Suppressor macrophage treated with lipopolysaccharide for 1 hour (primary cell): ENCODE results near the gene RAB30.
"Not testable (repeated sequence)": the region's sequence is repeated elsewhere in the genome, so short reads cannot be mapped to it uniquely, and the experiment has no call there.

Experiments used
- DNase-seq, 3 donors: peaks; one replicate each; pipeline ENCODE4 v3.0.0-alpha.2; 2020 to 2022

RAB30 gene

DNA sequence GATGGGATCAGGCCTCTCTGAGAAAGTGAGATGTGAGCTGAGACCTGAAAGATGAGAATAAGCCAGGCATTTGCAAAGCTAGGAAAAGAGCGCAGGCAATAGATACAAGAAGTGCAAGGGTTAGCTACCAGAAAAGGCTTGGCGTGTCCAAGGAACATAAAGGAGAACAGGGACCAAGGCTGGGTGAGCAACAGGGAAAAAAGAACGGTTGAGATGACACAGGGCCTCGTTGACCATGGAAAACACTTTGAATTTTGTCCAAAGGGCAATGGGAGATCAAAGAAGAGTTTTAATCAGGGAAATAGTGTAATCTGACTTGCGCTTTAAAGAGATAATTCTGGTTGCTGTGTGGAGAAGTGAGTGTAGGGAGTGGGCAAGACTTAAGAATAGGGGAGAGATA, 35.0 kb downstream of the RAB30 start:
- DNase-seq = no peak

DNA sequence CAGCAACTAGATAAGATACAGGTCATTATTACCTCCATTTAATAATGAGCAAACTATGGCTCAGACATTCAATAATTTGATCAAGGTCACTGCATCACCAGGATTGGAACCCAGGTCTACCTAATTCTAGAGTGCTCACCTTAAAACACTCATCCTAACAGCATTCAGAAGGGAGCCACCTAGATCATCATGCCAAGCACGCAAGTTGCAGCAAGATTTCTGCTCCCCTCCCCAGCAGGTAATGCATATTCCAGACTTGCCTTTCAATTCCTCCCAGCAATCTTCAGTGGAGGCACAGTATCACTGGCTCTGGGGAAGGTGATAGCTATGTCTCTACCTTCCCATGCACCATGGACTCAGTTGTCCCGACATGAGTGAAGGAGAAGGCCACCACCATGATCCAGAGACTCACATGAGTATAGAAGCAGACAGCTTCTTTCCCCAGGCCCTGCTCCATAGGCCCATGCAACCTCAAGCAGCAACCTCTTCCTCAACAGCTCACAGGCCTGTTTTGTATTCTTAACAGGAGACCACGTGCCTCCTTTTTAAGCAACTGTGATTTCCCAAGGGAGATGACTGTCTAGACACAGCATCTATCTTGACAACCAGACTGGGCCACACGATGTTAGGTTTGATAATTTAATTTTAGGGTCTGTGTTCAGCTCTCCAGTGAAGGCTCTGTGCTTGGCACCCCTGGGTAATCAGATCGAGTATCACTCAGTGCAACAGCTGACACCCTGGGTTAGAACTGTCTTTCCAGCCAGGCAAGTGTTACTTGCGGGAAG, 36.4 kb downstream of the RAB30 start:
- DNase-seq = no peak

DNA sequence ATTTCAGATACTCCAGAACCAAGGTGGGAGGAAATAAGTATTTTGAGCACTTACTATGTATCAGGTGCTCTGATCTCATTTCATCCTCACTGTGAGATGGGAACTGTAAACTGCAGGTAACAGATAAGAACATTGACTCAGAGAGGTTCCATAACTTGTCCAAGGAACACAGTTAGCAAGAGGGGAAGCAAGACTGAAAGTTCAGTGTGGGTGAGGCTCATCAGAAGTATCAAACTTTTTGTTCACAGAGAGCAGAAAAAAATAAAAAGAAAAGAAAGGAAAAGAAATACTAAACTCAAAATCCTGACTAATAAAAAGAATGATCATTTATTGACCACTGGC, 37.1 kb downstream of the RAB30 start:
- DNase-seq = no peak

DNA sequence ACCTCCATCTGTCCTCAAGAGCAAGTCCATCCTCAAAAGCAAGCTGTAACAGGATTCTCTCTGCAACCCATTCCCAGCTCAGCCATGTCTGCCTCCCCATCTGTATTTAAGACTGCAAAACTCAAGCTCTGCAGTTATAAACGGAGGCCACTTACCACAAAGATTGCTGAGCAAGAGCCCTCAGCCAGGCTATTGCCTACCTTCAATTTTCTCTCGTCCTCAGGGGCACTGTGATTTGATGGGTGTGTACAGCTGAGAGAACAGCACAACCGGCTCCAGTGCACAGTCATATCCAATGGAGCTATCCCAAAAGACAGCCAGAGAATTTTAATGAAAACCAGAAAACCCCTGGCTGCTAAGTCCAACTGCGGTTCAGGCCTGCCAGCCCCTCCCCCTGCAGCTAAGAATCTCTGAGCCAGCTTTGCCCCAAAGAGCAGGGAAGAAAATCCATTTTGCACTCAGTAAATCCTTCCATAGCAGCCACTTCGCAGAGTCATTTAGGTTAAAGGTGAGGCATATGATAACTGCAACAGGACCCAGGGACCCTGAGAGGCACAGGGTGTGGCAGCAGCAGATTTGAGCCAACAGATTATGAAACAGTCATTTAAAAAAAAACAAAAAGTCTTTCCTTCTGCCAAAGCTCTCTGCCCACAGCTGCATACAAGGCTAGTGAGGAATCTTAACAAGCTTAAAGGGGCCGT, 37.6 kb downstream of the RAB30 start:
- DNase-seq = no peak

DNA sequence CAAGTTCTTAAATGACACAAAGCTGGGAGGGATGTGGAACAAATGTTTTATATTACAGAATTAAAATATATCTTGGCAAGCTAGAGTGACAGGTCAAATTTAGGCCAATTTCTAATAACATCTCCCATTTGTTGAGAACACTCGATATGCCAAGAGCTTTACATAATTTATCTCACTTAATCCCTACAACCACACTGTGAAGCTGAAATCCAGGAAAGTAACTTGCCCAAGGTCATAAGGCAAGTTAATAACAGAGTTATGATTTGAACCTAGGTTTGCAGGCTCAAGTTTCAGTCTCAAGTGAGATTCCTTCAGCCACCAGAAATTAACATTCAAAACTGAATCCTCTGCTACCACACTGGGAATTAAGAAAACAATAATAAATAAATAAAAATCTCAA, 38.3 kb downstream of the RAB30 start:
- no peak for DNase-seq

DNA sequence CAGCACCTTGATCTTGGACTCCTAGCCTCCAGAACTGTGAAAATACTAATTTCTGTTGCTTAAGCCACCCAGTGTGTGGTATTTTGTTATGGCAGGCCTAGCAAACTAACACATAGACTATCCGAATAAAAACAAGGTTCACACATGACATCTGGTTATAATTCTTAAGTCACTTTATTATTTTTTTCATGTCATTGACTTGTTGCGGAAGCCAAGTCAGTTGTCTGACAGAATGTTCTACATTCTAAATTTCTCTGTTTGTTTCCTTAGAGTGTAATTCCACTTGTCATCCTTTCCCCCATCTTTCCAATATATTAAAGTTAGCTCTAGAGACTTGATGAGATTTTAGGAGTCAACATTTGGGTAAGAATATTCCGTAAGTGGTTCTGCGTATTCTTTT, 40.6 kb downstream of the RAB30 start:
- no peak for DNase-seq

DNA sequence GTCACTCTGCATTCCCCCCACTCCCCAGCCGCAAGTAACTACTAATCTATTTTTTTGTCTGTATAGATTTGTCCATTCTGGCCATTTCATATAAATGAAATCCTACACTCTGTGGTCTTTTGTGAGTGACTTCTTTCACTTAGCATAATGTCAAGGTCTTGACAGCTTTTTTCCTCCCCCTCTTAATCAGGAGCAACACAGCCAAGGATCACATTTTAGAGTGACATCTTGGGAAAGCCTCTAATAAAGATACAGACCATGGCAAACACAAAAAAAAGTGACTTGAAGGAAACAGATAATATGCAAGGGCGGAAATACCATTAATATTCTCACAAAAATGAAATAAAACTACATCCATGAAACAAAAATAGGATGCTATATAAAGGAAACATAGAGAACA, 43.9 kb downstream of the RAB30 start:
- DNase-seq = no peak

DNA sequence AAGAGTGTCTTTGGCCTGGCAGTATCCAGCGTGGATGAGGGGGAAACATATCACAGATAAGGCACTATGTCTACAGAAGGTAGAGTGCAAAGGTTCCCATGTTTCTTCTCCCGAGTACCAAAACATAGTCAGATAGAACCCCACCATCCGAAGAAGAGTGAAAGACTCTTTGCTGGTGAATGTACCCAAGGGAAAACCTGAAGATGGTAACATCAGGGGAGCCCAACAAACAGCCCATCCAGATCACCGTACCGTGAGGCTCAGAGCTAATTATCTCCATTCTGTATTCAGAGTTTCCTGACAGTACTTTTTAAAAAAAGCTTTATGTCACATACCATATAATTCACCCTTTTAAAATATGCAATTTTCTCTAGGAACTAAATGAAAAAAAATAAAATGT, 44.4 kb downstream of the RAB30 start:
- no peak for DNase-seq

DNA sequence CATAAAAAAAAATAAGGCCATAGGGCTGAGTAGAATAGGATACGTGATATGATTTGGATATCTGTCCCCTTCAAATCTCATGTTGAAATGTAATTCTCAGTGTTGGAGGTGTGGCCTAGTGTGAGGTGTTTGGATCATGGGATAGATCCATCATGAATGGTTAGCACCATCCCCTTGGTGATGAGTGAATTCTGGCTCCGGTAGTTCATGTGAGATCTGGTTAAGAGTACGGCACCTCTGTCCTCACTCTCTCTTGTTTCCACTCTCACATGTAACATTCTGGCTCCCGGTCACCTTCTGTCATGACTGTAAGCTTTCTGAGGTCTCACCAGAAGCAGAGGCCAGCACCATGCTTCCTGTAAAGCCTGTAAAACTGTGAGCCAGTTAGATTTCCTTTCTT, 45.5 kb downstream of the RAB30 start:
- no peak for DNase-seq

DNA sequence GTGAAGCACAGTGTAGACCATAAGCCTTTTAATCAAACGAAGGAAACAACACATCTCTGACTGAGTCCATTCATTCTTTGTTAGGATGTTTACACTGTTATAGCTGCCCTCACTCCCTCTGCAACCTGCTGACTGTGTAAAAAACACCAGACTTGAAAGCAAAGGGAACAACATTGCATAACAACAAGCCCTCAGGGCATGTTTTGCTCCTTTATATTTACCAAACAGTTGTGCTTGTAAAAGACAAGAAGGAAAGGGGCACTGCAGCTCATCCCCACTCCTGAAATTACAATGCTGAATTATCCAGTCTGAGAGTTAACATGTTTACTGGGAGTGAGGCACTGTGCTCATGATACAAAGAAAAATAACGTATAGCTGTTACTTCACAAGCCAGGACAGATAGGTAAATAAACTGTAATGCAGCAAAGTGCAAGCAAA, 46.4 kb downstream of the RAB30 start:
- no peak for DNase-seq

DNA sequence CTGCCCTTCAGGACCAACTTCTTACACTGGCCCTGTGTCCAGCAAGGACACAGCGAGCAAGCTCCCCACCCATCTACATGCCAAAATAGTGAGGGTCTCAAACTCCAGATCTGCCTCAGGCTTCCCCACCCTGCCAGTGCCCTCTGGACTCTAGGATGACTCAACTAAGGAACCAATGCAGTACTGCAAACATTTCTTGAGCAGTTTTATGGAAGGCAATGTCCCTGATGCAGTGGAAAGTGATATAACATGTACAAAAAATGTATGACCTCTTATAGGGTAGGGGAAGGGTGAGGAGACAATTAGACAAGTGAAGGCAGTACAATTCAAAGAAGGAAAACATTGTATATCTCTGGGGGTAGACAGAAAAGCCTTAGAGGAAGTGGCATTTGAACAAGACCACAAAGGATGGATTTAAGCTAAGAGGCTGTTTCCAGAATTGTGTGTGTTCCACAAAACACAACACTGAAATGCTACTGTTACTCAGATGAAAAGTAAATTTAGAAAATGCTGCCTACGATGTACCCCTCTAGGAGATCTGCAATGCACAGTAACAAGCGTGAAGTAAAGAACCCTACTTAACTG, 47.3 kb downstream of the RAB30 start:
- no peak for DNase-seq

DNA sequence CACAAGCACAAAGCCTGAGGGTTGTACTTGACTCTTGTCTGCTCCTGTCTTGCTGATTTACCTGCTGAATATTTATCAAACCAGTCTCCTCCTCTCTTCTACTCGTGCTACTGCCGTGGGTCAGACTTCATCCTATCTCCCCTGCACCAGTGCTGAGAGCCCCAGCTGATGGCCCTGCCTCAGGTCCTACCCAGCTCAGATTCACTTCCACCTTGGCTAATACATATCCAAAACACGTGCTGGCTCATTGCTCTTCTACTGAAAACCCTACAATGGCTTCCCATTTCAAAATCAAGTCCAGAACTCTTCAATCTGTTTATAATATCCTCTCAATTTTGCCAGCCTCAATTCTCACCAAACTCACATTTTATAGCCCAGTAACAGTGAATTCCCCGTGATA, 48.3 kb downstream of the RAB30 start:
- no peak for DNase-seq

DNA sequence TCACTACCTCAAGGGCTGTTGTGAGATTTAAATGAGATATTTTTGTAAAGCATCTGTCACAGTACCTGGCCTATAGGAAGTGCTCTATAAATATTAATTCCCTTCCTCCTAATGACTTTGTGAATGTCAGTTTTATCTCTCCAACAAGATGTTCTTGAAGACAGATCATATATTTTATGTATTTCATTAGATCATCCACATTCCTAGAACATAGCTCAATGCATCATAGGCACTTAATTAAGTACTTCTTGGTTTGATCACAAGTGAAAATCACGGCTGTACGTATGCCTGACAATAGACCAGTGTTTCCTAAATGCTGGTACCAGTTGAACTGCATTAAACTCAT, 49.9 kb downstream of the RAB30 start:
- DNase-seq = no peak

DNA sequence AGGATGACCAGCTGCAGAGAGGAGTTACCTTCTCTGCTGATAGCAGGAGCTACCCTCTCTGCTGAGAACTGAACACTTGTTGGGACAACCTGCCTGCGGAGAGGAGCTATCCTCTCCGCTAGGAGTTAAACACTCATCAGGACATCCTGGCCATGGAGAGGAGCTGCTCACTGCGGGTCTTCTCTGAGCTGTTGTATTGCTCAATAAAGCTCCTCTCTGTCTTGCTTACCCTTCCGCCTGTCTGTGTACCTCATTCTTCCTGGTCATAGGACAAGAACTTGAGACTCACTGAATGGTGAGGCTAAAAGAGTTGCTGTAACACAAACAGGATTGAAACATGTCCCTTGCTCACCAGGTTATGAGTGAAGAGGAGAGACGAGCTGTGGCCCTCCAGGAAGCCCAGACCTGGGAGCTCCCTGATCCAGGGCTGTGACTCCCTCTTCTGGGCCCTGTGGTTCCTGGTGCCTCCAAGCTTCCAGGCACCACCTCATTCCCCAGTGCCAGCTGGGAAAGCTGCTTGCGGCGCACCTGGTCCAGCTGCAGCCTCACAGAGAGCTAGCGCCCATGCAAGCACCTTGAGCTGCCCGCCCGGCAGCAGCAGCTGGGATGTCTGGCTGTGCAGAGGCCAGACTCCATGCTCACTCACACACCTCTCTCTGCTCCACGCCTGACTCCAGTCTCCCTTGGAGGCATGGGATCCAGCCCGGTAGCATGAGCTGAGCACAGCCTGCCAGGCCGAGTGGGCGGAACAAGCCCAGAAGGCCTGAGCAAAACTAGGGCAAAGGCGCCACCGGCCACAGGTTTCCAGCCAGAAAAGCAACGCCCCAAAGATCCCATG, 50.5 kb downstream of the RAB30 start:
- DNase-seq = no peak

DNA sequence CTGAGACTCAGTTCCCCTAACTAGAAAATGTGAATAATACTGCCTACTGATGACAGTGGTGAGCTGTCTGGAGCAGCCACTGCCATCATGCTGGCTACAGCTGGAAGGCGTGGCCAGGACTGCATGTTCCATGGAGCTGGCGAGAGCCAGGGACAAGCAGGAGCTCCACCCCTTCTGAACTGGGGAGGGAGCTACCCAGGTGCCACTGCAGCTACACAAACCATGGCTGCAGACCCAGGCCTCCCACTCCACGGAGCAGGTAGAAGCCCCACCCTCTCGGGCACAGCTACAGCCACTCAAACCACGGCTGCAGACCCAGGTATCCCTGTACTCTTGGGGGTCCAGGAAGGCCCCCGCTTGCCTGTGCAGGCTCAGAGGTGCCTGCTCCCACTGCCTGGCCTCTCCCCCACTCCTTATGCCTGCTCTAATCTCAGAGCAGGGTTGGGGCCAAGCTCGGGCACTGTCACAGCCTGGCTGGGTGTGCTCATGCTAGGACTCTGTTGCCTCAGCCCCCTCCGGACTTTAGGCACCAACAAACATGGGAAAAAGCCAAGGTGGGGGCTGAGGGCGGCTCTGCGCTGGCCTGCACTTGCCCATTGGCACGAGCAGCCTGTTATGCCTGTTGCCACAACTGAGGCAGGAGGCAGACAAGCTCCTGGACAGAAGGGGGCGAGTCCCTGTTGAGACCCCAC, 51.7 kb downstream of the RAB30 start:
- no peak for DNase-seq

DNA sequence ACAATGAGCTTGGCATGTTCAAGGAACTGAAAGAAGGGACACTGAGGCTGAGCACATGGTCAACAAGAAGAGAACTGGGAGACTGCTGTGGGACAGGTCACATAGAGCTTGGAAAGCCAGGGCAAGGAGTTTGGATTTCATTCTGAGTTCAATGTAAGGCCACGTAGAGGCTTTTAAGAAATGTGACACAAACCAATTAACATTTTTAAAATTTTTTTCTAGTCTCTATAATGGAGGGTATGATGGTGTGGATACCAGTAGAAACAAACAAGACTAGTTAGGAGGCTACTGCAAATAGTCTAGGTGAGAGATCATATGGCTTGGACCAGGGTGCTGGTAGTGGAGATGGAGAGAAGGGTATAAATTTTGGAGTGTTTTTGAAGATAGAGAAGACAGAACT, 56.7 kb downstream of the RAB30 start:
- DNase-seq = no peak

DNA sequence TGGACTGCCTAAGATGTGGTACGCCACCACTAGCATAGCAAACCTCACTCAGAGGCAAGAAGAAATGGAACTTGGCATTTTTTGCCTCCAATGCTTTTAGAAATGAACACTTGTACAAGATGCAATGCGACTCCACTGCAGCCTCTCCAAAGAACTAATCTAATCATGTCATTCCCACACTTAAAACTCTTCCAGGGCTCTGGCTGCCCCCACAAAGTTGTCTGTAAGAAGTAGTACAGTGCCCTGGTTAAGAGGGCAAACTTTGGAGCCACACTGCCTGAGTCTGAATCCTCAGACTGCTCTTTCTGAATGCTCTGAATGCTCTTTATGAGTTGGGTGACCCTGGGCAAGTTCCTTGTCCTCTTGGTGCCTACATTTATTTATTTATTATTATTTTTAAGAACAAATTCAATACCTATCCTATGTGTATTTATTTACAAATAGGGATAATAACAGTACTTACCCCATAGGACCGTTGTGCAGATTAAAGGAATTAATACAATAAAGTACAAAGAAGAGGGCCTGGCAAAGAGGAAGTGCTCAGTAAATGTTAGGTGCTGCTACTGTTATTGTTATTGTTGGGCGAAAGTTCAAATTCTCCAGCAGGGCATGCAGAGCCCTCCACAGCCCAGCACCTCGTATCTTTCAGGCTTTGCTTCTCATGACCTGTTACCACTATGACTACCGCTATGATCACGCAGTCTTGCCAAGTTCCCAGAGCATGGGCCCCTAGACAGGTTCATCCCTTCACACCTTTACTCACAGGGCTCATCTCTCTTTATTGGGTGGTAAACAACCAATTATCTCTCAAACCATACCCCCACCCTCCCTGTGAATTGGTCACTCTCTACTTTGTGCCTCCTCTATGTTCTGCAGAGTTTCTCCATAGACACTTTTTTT, 59.3 kb downstream of the RAB30 start:
- no peak for DNase-seq

DNA sequence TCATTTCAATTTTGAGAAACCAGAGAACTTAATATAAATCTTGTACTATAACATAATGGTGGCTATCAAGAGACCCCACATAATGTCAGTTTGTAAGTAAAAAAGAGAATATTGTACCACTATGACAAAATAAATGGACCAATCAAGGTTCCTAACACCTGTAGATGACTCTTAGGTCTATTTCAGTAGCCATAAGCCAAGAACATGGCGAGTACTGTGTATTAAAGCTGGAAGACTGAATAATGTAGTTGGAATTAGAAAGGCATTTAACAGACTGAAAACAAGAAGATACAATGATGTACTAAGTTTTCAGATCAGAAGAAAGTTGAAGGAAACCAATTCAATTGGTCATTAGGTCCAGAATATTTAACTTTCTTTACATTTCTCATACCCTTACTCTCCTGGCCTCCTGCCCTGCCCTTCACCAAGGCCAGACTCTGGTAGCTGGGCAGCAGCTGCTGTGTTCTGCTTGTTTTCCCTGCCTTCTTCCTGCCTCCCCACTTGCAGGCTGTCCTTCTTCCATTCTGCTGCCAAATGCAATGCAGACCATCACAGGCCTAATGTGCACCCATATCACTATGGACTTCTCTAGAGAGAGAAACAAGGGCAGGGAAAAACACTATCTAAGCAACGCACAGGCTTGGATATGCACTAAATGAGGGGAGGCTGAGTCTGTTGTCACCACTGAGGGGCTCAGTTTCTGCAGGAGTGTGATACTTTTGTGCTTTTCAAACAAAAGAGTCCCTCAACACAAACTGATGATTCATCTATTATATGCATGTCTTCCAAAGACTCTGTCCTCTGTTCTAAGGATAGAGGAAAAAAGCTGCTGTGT, 60.1 kb downstream of the RAB30 start:
- DNase-seq = no peak

DNA sequence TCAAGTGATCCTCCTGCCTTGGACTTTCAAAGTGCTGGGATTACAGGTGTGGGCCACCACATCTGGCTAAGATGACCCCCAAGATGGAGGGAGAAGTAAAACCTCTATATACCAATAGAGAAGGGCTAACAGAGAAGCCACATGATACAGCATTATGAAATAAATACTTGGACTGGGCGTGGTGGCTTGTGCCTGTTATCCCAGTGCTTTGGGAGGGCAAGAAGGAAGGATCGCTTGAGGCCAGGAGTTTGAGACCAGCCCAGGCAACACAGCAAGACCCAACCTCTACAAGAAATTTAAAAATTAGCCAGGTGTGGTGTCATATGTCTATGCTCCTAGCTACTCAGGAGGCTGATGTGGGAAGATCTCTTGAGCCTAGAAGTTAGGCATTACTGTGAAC, 61.7 kb downstream of the RAB30 start:
- no peak for DNase-seq

DNA sequence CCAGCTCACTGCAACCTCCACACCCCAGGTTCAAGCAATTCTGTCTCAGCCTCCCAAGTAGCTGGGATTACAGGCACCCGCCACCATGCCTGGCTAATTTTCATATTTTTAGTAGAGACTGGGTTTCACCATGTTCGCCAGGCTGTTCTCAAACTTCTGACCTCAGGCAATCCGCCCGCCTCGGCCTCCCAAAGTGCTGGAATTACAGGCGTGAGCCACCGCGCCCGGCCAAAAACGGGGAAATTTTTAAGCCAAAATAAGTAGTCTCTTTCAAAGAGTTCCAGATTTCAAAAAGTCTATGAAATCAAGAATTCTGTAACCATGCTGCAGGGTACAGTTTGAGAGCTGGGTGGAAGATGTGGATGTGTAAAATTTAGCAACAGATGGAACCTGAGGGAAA, 62.6 kb downstream of the RAB30 start:
- not testable (repeated sequence) for DNase-seq

DNA sequence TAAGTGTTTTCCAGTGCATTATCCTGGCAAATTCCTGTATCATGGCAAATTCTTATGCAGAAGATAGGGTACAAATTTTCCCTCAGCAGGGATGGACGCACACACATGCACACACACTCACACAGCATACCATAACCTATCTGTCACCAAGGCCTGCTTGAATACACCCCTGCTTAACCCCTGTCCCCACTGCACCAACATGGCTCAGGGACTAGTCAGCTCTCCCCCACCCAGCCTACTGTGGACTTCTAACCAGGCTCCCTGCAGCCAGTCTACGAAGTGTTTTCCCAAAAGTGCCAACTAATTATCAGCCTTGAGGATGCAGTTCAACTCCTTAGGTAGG, 63.1 kb downstream of the RAB30 start:
- DNase-seq = no peak
